ENCODE data around the gene GRIK4.
"Not testable (repeated sequence)": the region's sequence is repeated elsewhere in the genome, so short reads cannot be mapped to it uniquely, and the experiment has no call there.

The GRIK4 gene

GRCh38 chr11:120608061-120608460 lies 96.5 kb downstream of the GRIK4 start:
- no peak for DNase-seq

GRCh38 chr11:120608760-120609211 lies 97.2 kb downstream of the GRIK4 start:
- DNase-seq: no peak

- DNase-seq: no peak
Measured at GRCh38 chr11:120610111-120610510, 98.6 kb downstream of the GRIK4 start.

GRCh38 chr11:120611581-120611980 lies 100.0 kb downstream of the GRIK4 start:
- no peak for DNase-seq

GRCh38 chr11:120612513-120613263 lies 101.1 kb downstream of the GRIK4 start:
- no peak for DNase-seq

GRCh38 chr11:120613264-120614226 lies 102.0 kb downstream of the GRIK4 start:
- DNase-seq: no peak

- DNase-seq: no peak
Measured at GRCh38 chr11:120615391-120615790, 103.8 kb downstream of the GRIK4 start.

- no peak for DNase-seq
Measured at GRCh38 chr11:120618399-120618798, 106.9 kb downstream of the GRIK4 start.

GRCh38 chr11:120622189-120622875 lies 110.8 kb downstream of the GRIK4 start:
- DNase-seq: no peak

- DNase-seq: not testable (repeated sequence)
Measured at GRCh38 chr11:120624992-120625391, 113.4 kb downstream of the GRIK4 start.

GRCh38 chr11:120625565-120625964 lies 114.0 kb downstream of the GRIK4 start:
- DNase-seq: no peak

- DNase-seq: no peak
Measured at GRCh38 chr11:120626791-120627190, 115.2 kb downstream of the GRIK4 start.

GRCh38 chr11:120627327-120628163 lies 116.0 kb downstream of the GRIK4 start:
- DNase-seq: no peak

GRCh38 chr11:120629407-120630080 lies 118.0 kb downstream of the GRIK4 start:
- DNase-seq: no peak

- DNase-seq: no peak
Measured at GRCh38 chr11:120630122-120630521, 118.6 kb downstream of the GRIK4 start.

- DNase-seq: no peak
Measured at GRCh38 chr11:120632579-120632978, 121.0 kb downstream of the GRIK4 start.

- no peak for DNase-seq
Measured at GRCh38 chr11:120633616-120634393, 122.3 kb downstream of the GRIK4 start.

- no peak for DNase-seq
Measured at GRCh38 chr11:120634706-120635105, 123.2 kb downstream of the GRIK4 start.

- DNase-seq: no peak
Measured at GRCh38 chr11:120635136-120635810, 123.7 kb downstream of the GRIK4 start.

- no peak for DNase-seq
Measured at GRCh38 chr11:120637131-120637530, 125.6 kb downstream of the GRIK4 start.

Measured in activated effector memory CD4-positive, alpha-beta T cell treated with anti-CD3 and anti-CD28 coated beads, Interleukin-2, amount 50 U/mL, for 16 hours (primary cell).